ENCODE data around the gene ACYP1. TPM values are rescaled to one million over a fixed set of nuclear protein-coding genes. Genes with fewer than 3 reads are reported as not detected.

Gene ACYP1
- total RNA-seq, 4 donors from 2014 or later, result 11.8 to 30.6 (median 21.4) TPM

GRCh38 chr14:75098212-75098611, 34.4 kb upstream of the ACYP1 start:
- no peak for DNase-seq
- H3K27me3 ChIP-seq, result no peaks in the 10 kb centered on the region
- TF ChIP-seq POLR2A (IDR thresholded peaks at IDR 0.05), result no peak
- no peaks in the 10 kb centered on the region for H3K4me1 ChIP-seq
- no peak overlapping the region for H3K4me3 ChIP-seq
- no peaks in the 10 kb centered on the region for H3K9me3 ChIP-seq
- no peak overlapping the region for H3K27ac ChIP-seq
- H3K36me3 ChIP-seq, result no peaks in the 10 kb centered on the region
- intact Hi-C loops (cut with DNase I; ENCODE audit: low total_unique reads), result no loop called here

DNA sequence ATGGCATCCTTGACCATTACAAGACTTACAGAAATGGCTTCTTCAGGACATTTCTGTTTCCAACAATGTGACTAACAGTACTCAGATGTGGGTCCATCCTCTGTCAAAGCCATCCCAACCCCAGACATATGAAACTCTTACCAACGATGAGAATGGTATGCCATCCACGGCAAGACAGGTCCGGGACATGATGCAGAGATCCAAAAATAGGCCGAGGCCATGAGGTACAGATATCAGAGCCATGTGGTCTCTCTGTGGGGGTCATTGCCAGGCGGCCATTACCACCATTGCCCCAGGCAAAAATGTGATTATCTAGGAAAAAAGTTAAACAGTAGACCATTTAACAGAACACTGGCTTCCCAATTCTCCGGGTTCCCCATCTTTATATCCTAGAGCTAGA, 33.1 kb upstream of the ACYP1 start:
- no peaks in the 10 kb centered on the region for H3K9me3 ChIP-seq
- TF ChIP-seq CTCF (IDR thresholded peaks at IDR 0.05), result no peak
- TF ChIP-seq POLR2A (IDR thresholded peaks at IDR 0.05), result no peak
- no peak overlapping the region for H3K27ac ChIP-seq
- no peaks in the 10 kb centered on the region for H3K36me3 ChIP-seq
- intact Hi-C loops (cut with DNase I; ENCODE audit: low total_unique reads), result no loop called here
- no peaks in the 10 kb centered on the region for H3K4me1 ChIP-seq
- H3K4me3 ChIP-seq, result no peak overlapping the region
- no peaks in the 10 kb centered on the region for H3K27me3 ChIP-seq
- DNase-seq, result no peak

DNA sequence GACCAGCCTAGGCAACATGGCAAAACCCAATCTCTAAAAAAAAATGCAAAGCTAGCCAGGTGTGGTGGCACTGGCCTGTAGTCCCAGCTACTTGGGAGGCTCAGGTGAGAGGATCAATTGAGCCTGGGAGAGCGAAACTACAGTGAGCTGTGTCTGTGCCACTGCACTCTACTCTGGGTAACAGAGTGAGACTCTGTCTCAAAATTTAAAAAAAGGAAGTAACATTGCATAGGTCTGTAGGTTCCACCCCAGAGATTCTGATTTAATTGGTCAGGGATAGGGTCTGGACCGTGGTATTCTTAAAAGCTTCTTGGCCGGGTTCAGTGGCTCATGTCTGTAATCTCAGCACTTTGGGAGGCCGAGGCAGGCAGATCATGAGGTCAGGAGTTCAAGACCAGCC, 31.9 kb upstream of the ACYP1 start:
- Histone ChIP-seq H3K4me3 (no peak overlapping the region), H3K36me3 (no peaks in the 10 kb centered on the region), H3K27ac (no peak overlapping the region), H3K27me3 (no peaks in the 10 kb centered on the region), H3K9me3 (no peaks in the 10 kb centered on the region), H3K4me1 (no peaks in the 10 kb centered on the region)
- TF ChIP-seq POLR2A (IDR thresholded peaks at IDR 0.05), result no peak
- no peak for TF ChIP-seq CTCF (IDR thresholded peaks at IDR 0.05)
- intact Hi-C loops (cut with DNase I; ENCODE audit: low total_unique reads), result no loop called here
- DNase-seq, result no peak

DNA sequence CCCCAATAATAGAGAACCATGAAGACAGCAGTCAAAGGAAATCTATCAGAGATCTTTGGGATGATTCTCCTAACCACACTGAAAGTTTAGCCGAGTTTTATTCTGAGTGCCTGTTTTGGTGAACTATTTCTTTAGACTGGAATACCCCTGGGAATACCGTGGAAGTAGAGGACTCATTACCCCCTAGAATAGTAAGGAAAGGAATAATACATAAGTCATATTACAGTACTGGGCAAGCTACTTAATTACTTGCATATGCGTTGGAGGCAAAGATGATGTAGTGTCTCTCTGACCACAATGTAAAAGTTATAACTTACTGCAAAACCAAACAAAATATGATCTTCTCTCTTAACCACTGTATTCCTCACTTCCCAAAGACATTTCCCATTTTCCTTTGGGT, 31.1 kb upstream of the ACYP1 start:
- no peak overlapping the region for H3K4me3 ChIP-seq
- H3K27ac ChIP-seq, result no peak overlapping the region
- no peak for TF ChIP-seq CTCF (IDR thresholded peaks at IDR 0.05)
- no peak for TF ChIP-seq POLR2A (IDR thresholded peaks at IDR 0.05)
- H3K36me3 ChIP-seq, result no peaks in the 10 kb centered on the region
- H3K9me3 ChIP-seq, result no peaks in the 10 kb centered on the region
- no peaks in the 10 kb centered on the region for H3K27me3 ChIP-seq
- H3K4me1 ChIP-seq, result no peaks in the 10 kb centered on the region
- intact Hi-C loops (cut with DNase I; ENCODE audit: low total_unique reads), result no loop called here
- DNase-seq, result no peak

- no peaks in the 10 kb centered on the region for H3K36me3 ChIP-seq
Observed at GRCh38 chr14:75092698-75093097, 28.9 kb upstream of the ACYP1 start.

More at GRCh38 chr14:75092698-75093097, 28.9 kb upstream of the ACYP1 start:
- TF ChIP-seq POLR2A (IDR thresholded peaks at IDR 0.05) (no peak), CTCF (IDR thresholded peaks at IDR 0.05) (no peak)
- no peaks in the 10 kb centered on the region for H3K27me3 ChIP-seq
- no peak overlapping the region for H3K27ac ChIP-seq
- H3K9me3 ChIP-seq, result no peaks in the 10 kb centered on the region
- DNase-seq, result no peak
- intact Hi-C loops (cut with DNase I; ENCODE audit: low total_unique reads), result no loop called here
- no peaks in the 10 kb centered on the region for H3K4me1 ChIP-seq
- H3K4me3 ChIP-seq, result no peak overlapping the region

Measured in uterus (tissue), 4 donors.